ENCODE measurements around the gene PPP2R3A. TPM values are rescaled to one million over a fixed set of nuclear protein-coding genes. Genes with fewer than 3 reads are reported as not detected.

The PPP2R3A gene
- total and polyA plus RNA-seq, 2 of the 4 experiments (the other 2 are of a cell fraction), result 11.3 to 37.3 TPM

- Histone ChIP-seq H2BK5ac (ENCODE audit: low read depth, low read length, poor library complexity, severe bottlenecking) (no peak overlapping the region), H2BK20ac (ENCODE audit: low read depth, low read length) (no peak overlapping the region), H2BK120ac (ENCODE audit: low read depth, low read length) (no peak overlapping the region), H3K27me3 (ENCODE audit: control insufficient read depth, insufficient read depth, low read length) (no peaks in the 10 kb centered on the region), H2AK9ac (replicated peaks; ENCODE audit: low read depth, low read length, poor library complexity) (no peak overlapping the region), H3K23ac (ENCODE audit: low read depth, low read length) (no peak overlapping the region), H4K91ac (ENCODE audit: insufficient read depth, low read depth, low read length) (no peak overlapping the region), H3K18ac (ENCODE audit: low read depth, low read length) (no peak overlapping the region), H2AK5ac (ENCODE audit: low read depth, low read length) (no peak overlapping the region), H2BK15ac (ENCODE audit: low read depth, low read length) (no peak overlapping the region), H3K27ac (ENCODE audit: insufficient read depth, low read length) (no peak overlapping the region), H3K9ac (ENCODE audit: low read depth, low read length) (no peak overlapping the region), H3K14ac (replicated peaks; ENCODE audit: low read depth, low read length) (no peak overlapping the region), H3K56ac (ENCODE audit: extremely low read depth, insufficient read depth, low read length) (no peak overlapping the region), H3K79me1 (ENCODE audit: low read depth in 1 of 2, low read length in 2 of 2) (peaks cover 0 to 45% of the 10 kb centered on the region in 2 experiments; a peak in 2 of 4 replicates), H2AFZ (replicated peaks; ENCODE audit: low read length, poor library complexity) (no peak overlapping the region), H4K20me1 (ENCODE audit: insufficient read depth, low read length) (peaks cover 98% of the 10 kb centered on the region), H3K4ac (ENCODE audit: low read depth, low read length) (no peak overlapping the region), H3K4me3 (ENCODE audit: insufficient read depth, low read depth, low read length) (no peak overlapping the region), H3K9me1 (ENCODE audit: insufficient read depth, low read length) (peaks cover 9% of the 10 kb centered on the region; the same call in 1 of the 2 replicates), H4K5ac (ENCODE audit: low read depth, low read length) (no peak overlapping the region), H3K4me2 (ENCODE audit: low read depth, low read length) (no peak overlapping the region), H4K8ac (ENCODE audit: low read depth in 2 of 2, low read length in 2 of 2) (no peak overlapping the region), H3K9me3 (ENCODE audit: control insufficient read depth, insufficient read depth, low read length) (no peaks in the 10 kb centered on the region), H3K36me3 (ENCODE audit: control insufficient read depth, insufficient read depth, low read length) (no peaks in the 10 kb centered on the region), H3K4me1 (ENCODE audit: control insufficient read depth, insufficient read depth, low read length) (peaks cover 4% of the 10 kb centered on the region)
- DNase-seq (no peak), ATAC-seq (ENCODE audit: low read depth) (no peak)
- dilution Hi-C loops (cut with HindIII; ENCODE audit: low sequenced_read_pairs, unreplicated experiment), result no loop called here
- BruUV-seq (replicated peaks), result no TSS peak
- ChIA-PET CTCF (no interaction called here), POLR2A (ENCODE audit: unreplicated experiment) (no interaction called here)
- no CpG with 5 or more reads among the region's 4 CpGs for WGBS, 2 experiments (ENCODE audit: extremely low coverage in 2 of 2, insufficient read length in 1 of 2)
- intact Hi-C loops (cut with micrococcal nuclease), result no loop called here
- in situ Hi-C loops (cut with MboI; ENCODE audit: low sequenced_read_pairs), result no loop called here
- TF ChIP-seq RFX5 (IDR thresholded peaks at IDR 0.05; ENCODE audit: low read depth, low read length) (no peak), POLR2A (IDR thresholded peaks at IDR 0.05; ENCODE audit: low read depth, low read length) (no peak), CEBPB (IDR thresholded peaks at IDR 0.05; ENCODE audit: low read depth, low read length) (no peak), RAD21 (IDR thresholded peaks at IDR 0.05; ENCODE audit: low read length) (no peak), RCOR1 (IDR thresholded peaks at IDR 0.05; ENCODE audit: insufficient replicate concordance, low read length) (no peak), CHD1 (IDR thresholded peaks at IDR 0.05; ENCODE audit: low read depth, low read length) (no peak), SMC3 (IDR thresholded peaks at IDR 0.05; ENCODE audit: low read depth, low read length) (no peak), MAZ (IDR thresholded peaks at IDR 0.05; ENCODE audit: borderline replicate concordance, low read depth, low read length) (no peak)
- TF ChIP-seq, protein P1, sequence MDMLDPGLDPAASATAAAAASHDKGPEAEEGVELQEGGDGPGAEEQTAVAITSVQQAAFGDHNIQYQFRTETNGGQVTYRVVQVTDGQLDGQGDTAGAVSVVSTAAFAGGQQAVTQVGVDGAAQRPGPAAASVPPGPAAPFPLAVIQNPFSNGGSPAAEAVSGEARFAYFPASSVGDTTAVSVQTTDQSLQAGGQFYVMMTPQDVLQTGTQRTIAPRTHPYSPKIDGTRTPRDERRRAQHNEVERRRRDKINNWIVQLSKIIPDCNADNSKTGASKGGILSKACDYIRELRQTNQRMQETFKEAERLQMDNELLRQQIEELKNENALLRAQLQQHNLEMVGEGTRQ (IDR thresholded peaks at IDR 0.05; ENCODE audit: low read depth, low read length), result no peak
- TF ChIP-seq, protein P2, sequence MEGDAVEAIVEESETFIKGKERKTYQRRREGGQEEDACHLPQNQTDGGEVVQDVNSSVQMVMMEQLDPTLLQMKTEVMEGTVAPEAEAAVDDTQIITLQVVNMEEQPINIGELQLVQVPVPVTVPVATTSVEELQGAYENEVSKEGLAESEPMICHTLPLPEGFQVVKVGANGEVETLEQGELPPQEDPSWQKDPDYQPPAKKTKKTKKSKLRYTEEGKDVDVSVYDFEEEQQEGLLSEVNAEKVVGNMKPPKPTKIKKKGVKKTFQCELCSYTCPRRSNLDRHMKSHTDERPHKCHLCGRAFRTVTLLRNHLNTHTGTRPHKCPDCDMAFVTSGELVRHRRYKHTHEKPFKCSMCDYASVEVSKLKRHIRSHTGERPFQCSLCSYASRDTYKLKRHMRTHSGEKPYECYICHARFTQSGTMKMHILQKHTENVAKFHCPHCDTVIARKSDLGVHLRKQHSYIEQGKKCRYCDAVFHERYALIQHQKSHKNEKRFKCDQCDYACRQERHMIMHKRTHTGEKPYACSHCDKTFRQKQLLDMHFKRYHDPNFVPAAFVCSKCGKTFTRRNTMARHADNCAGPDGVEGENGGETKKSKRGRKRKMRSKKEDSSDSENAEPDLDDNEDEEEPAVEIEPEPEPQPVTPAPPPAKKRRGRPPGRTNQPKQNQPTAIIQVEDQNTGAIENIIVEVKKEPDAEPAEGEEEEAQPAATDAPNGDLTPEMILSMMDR (conservative IDR thresholded peaks at IDR 0.05; ENCODE audit: low read depth, low read length), result no peak
Observed at GRCh38 chr3:136177876-136178275, 212.3 kb downstream of the PPP2R3A start.
